Gastroesophageal sphincter (tissue), 3 donors: ENCODE results near the gene LYSET.

Source experiments
- POLR2A ChIP-seq, 2 donors: fragments of 450-650 bp; IDR thresholded peaks; one replicate each; pipeline ENCODE4 v1.6.1; 2017; ENCODE audit warnings: antibody characterized with exemption in 2 of 2, mild to moderate bottlenecking in 2 of 2, moderate library complexity in 1 of 2
- POLR2AphosphoS5 ChIP-seq: sonication (generic); formaldehyde crosslinking; IDR thresholded peaks from one replicate; pipeline ENCODE4 v1.6.1; 2017; ENCODE audit warnings: antibody characterized with exemption
- TF ChIP-seq, protein P1 (sequence below), 4 experiments: fragments of 200-600 bp in 2 of 4; fragments of 450-650 bp in 2 of 4; sonication (generic) in 1 of 4; IDR thresholded peaks; one replicate each; pipeline ENCODE4 v1.5.1; 2017 to 2019; ENCODE audit warnings: antibody characterized with exemption in 4 of 4, mild to moderate bottlenecking in 2 of 4, moderate library complexity in 2 of 4

GRCh38 chr14:93137864-93138263 lies 47.3 kb upstream of the LYSET start:
- TF ChIP-seq, protein P1, sequence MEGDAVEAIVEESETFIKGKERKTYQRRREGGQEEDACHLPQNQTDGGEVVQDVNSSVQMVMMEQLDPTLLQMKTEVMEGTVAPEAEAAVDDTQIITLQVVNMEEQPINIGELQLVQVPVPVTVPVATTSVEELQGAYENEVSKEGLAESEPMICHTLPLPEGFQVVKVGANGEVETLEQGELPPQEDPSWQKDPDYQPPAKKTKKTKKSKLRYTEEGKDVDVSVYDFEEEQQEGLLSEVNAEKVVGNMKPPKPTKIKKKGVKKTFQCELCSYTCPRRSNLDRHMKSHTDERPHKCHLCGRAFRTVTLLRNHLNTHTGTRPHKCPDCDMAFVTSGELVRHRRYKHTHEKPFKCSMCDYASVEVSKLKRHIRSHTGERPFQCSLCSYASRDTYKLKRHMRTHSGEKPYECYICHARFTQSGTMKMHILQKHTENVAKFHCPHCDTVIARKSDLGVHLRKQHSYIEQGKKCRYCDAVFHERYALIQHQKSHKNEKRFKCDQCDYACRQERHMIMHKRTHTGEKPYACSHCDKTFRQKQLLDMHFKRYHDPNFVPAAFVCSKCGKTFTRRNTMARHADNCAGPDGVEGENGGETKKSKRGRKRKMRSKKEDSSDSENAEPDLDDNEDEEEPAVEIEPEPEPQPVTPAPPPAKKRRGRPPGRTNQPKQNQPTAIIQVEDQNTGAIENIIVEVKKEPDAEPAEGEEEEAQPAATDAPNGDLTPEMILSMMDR (IDR thresholded peaks at IDR 0.05): peak in 2 of 4 experiments; percentile 41 to 43
- TF ChIP-seq POLR2AphosphoS5: no peak
- no peak for TF ChIP-seq POLR2A (IDR thresholded peaks at IDR 0.05)
